ENCODE data around the gene HERC2. TPM values are rescaled to one million over a fixed set of nuclear protein-coding genes. Genes with fewer than 3 reads are reported as not detected.
A peak's percentile ranks its signal among the peaks of the same experiment; 100 is the strongest.

HERC2 gene
- total RNA-seq, 1 experiment from 2014 or later: 40.0 TPM

DNA sequence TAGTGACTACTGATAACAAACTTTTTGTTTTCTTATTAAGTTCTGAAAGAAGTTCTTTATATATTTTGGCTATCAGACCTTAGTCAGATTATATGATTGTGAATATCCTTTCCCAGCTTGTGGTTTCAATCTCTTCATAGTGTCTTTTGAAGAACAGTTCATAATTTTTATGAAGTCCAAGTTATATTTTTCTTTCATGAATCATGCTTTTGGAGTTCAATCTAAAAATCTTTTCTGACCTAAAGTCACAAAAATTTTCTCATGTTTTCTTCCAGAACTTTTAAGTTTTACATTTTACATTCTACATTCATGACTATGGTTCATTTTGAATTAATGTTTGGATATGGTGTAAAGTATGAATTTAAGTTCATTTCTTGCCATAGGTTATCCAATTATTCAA, 188.7 kb downstream of the HERC2 start:
- no peak overlapping the region for H3K4me3 ChIP-seq

DNA sequence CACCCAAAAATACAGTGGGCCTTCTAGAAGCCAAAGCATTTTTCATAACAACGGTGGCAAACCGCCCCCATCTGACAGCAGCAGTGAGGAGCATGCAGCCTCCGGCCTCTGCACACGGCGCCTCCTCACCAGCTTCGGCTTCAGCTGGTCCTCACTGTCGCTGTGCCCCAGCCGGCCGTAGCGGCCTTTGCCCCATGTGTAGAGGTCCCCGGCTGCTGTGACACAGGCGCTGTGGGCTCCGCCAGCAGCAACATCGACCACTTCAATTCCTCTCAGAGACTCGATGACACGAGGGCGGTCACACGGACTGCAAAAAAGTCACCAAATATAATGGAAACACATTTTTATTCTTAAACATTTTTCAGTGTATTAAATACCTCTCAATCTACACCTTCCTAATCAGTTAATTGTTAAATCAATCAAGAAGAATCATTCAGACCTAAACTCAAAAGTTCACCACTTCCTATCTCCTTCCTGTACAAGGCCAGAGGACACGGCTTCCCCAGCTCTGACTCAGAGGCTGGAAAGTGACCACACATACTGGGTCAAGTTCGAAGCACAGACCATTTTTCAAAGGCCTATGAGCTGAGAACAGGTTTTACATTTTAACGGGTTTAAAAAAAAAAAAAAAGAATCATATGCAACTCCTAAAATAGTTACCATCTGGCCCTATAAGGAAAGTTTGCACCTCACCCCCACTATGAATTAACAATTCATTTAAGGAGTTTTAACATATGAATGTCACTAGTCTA, 189.3 kb downstream of the HERC2 start:
- no peaks in the 10 kb centered on the region for H3K9me3 ChIP-seq (replicated peaks)
- 0 out of 2 replicates have a peak, but pooled peaks cover 2% of the 10 kb centered on the region for H3K4me1 ChIP-seq (replicated peaks)
- peak in 1 of 2 experiments; percentile 28 for DNase-seq (ENCODE audit: low read depth in 1 of 2, low spot score in 2 of 2)
- no peak overlapping the region for H3K4me3 ChIP-seq
- peaks cover 57% of the 10 kb centered on the region for H3K36me3 ChIP-seq
- H3K27ac ChIP-seq: no peak overlapping the region
- no peaks in the 10 kb centered on the region for H3K27me3 ChIP-seq (replicated peaks)

More for the DNA sequence above, 188.7 kb downstream of the HERC2 start:
- peaks cover 51% of the 10 kb centered on the region for H3K36me3 ChIP-seq
- H3K27me3 ChIP-seq (replicated peaks): no peaks in the 10 kb centered on the region
- 0 out of 2 replicates have a peak, but pooled peaks cover 2% of the 10 kb centered on the region for H3K4me1 ChIP-seq (replicated peaks)
- H3K9me3 ChIP-seq (replicated peaks): no peaks in the 10 kb centered on the region
- no peak for DNase-seq (ENCODE audit: low read depth in 1 of 2, low spot score in 2 of 2)
- H3K27ac ChIP-seq: no peak overlapping the region

DNA sequence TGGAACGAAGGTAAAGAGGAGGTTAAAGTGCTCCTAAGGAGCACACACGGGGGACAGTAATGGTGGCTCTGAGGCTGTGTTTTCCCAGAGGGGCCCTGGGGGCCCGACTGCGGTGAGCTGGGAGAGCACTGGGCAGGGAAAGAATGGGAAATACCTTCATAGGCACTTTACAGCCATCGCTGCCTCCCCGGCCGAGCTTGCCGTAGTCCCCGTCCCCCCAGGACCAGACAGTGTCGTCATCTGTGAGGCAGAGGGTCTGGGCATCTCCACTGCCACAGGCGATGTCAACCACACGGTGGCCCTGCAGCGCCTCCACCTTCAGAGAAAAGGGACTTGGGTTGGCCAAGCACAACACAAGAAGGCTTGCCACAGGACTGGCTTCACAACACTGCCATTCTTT, 190.0 kb downstream of the HERC2 start:
- 0 out of 2 replicates have a peak, but pooled peaks cover 2% of the 10 kb centered on the region for H3K4me1 ChIP-seq (replicated peaks)
- H3K4me3 ChIP-seq: no peak overlapping the region
- no peaks in the 10 kb centered on the region for H3K9me3 ChIP-seq (replicated peaks)
- peak in 1 of 2 experiments; percentile 18 for DNase-seq (ENCODE audit: low read depth in 1 of 2, low spot score in 2 of 2)
- no peaks in the 10 kb centered on the region for H3K27me3 ChIP-seq (replicated peaks)
- H3K27ac ChIP-seq: no peak overlapping the region
- peaks cover 62% of the 10 kb centered on the region for H3K36me3 ChIP-seq

DNA sequence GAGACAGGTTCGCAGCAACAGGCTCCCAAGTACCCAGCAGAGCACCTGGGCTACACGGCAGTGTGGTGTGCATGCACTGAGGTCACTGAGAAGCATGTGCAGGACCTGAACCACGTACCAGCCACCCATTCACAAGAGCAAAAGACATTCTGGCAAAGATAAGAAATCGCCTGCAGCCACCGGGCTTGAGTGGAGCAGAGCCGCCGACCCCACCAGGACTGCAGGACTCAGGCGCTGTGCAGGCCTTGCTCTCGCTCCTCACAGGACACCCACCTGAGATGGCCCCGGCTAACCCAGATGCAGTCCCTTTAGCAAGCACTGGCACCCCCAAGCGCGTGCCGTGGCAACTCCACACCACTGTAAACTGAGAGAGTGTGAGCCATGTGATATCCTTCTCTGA, 190.6 kb downstream of the HERC2 start:
- no peak for DNase-seq (ENCODE audit: low read depth in 1 of 2, low spot score in 2 of 2)
- no peak overlapping the region for H3K4me3 ChIP-seq
- H3K4me1 ChIP-seq (replicated peaks): 0 out of 2 replicates have a peak, but pooled peaks cover 2% of the 10 kb centered on the region
- H3K9me3 ChIP-seq (replicated peaks): no peaks in the 10 kb centered on the region
- peaks cover 63% of the 10 kb centered on the region for H3K36me3 ChIP-seq
- no peak overlapping the region for H3K27ac ChIP-seq
- no peaks in the 10 kb centered on the region for H3K27me3 ChIP-seq (replicated peaks)

DNA sequence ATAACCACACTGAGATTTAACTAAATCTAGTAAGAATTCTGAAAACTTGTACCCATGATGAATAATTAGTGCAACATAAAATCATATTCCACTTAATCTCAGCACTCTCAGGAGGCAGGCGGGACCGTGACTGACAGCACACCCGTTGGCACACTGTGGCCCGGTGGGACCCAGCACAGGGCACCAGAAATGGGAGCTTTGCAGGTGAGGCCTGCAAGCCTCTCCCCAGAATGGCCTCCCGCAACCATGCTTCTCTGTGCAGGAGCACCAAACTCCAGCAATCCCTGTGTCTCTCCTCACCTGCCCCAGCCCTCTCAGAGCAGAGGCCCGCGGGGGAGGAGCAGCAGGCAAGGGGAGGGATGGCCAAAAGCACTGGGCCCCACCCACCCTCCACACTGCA, 191.3 kb downstream of the HERC2 start:
- Histone ChIP-seq H3K36me3 (peaks cover 71% of the 10 kb centered on the region), H3K4me3 (no peak overlapping the region), H3K27ac (no peak overlapping the region), H3K9me3 (replicated peaks) (no peaks in the 10 kb centered on the region), H3K27me3 (replicated peaks) (no peaks in the 10 kb centered on the region), H3K4me1 (replicated peaks) (0 out of 2 replicates have a peak, but pooled peaks cover 2% of the 10 kb centered on the region)
- DNase-seq (ENCODE audit: low read depth in 1 of 2, low spot score in 2 of 2): no peak

DNA sequence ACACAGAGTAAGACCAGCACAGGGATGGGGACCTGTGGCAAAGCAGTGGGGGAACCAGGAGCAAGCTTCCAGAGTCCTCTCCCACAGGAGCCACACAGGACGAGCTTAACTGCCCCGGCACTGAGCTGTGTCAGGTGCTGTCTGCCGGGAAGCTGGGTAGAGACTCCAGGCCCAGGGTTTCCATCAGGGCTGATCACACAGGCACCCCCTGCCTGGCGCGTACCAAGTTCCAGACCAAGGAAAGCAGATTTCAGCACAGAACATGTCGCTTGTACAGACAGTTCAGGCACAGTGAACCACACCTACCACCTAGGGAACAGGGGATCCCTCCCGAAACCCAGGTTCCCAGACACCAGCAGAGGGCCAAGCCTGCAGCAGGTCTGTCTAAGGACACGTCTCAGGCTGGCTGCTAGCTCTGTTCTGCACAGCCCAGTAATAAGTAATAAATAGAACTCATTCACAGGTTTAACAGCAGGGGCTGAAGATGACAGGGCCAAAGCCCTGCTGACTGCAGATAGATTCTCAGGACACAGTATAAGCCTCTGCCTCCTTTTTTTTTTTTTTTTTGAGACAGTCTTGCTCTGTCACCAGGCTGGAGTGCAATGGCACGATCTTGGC, 192.6 kb downstream of the HERC2 start:
- no peaks in the 10 kb centered on the region for H3K9me3 ChIP-seq (replicated peaks)
- H3K4me3 ChIP-seq: no peak overlapping the region
- H3K36me3 ChIP-seq: peaks cover 81% of the 10 kb centered on the region
- DNase-seq (ENCODE audit: low read depth in 1 of 2, low spot score in 2 of 2): no peak
- 0 out of 2 replicates have a peak, but pooled peaks cover 2% of the 10 kb centered on the region for H3K4me1 ChIP-seq (replicated peaks)
- H3K27me3 ChIP-seq (replicated peaks): no peaks in the 10 kb centered on the region
- no peak overlapping the region for H3K27ac ChIP-seq

DNA sequence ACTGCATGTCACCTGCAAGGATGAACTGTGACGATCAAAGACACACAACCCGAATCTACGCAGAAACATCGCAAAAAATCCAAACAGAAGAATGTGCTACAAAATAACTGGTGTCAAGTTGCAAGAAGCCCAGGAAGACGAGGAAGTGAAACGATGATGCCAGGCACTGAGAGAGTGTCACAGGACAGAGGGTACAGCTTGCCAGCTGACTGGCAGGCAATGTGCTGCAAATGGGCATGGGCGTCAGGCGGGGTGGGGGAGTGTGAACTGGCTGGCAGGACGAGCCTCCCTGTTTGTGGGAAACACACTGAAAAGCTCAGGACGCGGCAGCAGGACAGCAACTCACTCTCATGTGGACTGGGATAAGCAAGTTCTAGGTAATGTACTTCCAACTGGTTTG, 193.9 kb downstream of the HERC2 start:
- Histone ChIP-seq H3K9me3 (replicated peaks) (no peaks in the 10 kb centered on the region), H3K36me3 (peaks cover 80% of the 10 kb centered on the region), H3K4me1 (replicated peaks) (no peaks in the 10 kb centered on the region), H3K27ac (no peak overlapping the region), H3K27me3 (replicated peaks) (no peaks in the 10 kb centered on the region), H3K4me3 (no peak overlapping the region)
- no peak for DNase-seq (ENCODE audit: low read depth in 1 of 2, low spot score in 2 of 2)

DNA sequence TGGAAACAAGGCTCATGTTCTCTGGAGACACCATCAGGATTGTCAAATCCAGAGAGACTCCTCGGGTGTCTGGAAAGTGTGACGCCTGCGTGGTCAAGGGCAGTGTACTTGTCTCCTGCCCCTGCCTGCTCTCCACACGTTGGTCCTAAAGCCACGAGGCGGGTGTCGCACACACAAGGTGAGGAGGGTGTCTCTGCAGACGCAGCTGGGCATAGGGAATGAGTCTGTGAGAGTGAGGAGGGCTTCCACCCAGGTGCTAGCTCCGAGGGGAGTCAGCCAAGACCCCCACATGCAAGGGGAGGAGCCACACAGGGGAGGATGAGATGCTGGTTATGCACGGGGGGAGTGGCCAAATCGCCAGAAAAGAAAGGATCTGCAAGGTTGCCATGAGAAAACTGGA, 194.9 kb downstream of the HERC2 start:
- Histone ChIP-seq H3K4me3 (no peak overlapping the region), H3K27me3 (replicated peaks) (no peaks in the 10 kb centered on the region), H3K4me1 (replicated peaks) (no peaks in the 10 kb centered on the region), H3K9me3 (replicated peaks) (no peaks in the 10 kb centered on the region), H3K36me3 (peaks cover 83% of the 10 kb centered on the region), H3K27ac (no peak overlapping the region)
- no peak for DNase-seq (ENCODE audit: low read depth in 1 of 2, low spot score in 2 of 2)

DNA sequence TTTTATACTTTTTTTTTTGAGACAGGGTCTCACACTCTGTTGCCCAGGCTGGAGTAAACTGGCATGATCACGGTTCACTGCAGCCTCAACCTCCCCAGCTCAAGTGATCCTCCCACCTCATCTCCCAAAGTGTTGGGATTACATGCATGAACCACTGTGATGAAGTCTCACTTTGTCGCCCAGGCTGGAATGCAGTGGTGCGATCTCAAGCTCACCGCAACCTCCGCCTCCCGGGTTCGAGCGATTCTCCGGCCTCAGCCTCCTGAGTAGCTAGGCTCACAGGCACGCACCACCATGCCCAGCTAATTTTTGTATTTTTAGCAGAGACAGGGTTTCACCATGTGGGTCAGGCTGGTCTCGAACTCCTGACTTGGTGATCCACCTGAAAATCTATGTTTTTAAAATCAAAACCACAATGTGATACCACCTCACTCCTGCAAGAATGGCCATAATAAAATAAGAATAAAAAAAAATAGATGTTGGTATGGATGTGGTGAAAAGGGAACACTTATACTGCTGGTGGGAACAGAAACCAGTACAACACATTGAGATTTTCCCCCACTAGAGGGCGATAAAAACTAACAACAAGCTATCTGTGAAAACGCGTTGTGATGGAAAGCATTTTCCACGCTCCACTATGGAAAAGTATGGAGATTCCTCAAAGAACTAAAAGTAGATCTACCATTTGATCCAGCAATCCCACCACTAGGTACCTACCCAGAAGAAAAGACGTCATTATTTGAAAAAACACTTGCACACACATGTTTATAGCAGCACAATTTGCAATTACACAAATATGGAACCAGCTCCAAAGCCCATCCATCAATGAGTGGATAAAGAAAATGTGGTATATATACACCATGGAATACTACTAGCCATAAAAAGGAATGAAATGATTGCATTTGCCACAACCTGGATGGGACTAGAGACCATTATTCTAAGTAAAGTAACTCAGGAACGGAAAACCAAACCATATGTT, 196.0 kb downstream of the HERC2 start:
- H3K4me1 ChIP-seq (replicated peaks): no peaks in the 10 kb centered on the region
- no peak overlapping the region for H3K27ac ChIP-seq
- H3K9me3 ChIP-seq (replicated peaks): no peaks in the 10 kb centered on the region
- H3K36me3 ChIP-seq: peaks cover 78% of the 10 kb centered on the region
- H3K4me3 ChIP-seq: no peak overlapping the region
- DNase-seq (ENCODE audit: low read depth in 1 of 2, low spot score in 2 of 2): peak in 1 of 2 experiments; percentile 25
- no peaks in the 10 kb centered on the region for H3K27me3 ChIP-seq (replicated peaks)

DNA sequence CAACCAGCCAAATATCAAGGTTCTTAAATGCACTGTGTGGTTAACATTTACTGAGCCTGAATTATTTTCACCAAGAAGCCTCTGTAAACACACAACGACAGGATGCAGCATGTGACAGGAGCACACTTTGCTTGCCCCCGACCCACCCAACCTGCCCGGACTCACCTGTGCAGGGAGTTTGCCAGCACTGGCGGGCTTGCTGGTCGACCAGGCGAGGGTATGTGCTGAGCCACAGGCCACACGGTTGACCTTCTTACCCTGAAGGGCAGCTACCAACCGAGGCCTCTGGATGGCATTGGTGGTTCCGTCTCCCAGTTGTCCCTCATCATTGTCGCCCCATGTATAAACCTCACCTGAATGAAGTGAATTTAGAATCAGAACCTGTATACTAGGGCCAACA, 197.1 kb downstream of the HERC2 start:
- H3K36me3 ChIP-seq: peaks cover 79% of the 10 kb centered on the region
- H3K27ac ChIP-seq: no peak overlapping the region
- H3K9me3 ChIP-seq (replicated peaks): no peaks in the 10 kb centered on the region
- no peak for DNase-seq (ENCODE audit: low read depth in 1 of 2, low spot score in 2 of 2)
- no peaks in the 10 kb centered on the region for H3K27me3 ChIP-seq (replicated peaks)
- H3K4me1 ChIP-seq (replicated peaks): no peaks in the 10 kb centered on the region
- no peak overlapping the region for H3K4me3 ChIP-seq

DNA sequence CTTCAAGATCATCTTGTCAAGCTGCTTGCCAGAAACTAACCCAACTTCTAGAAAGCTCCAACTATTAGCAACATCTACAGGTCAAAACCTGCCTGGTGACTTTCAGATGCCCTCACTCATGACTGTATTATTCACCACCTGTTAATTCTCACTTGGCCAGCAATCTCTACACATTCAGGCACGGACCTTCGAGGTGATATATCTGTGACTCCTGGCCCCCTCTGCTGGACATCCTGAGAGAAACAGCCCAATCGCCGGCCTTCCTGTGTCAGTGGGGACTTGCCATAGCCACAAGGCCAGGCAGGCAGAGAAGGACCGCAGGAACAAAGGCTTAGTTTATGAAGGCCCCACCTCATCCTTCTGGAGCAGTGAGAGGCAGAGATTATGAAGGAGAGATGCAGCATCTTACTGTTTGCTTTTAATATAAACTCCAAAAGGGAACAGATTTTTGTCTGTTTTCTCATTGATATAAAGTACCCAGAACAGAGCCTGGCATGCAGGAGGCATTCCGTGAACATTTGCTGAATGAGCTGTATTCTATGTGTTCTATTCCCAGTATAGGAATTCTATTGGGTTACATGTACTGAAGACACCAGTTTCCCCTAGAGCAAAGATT, 198.5 kb downstream of the HERC2 start:
- Histone ChIP-seq H3K27ac (no peak overlapping the region), H3K4me1 (replicated peaks) (no peaks in the 10 kb centered on the region), H3K27me3 (replicated peaks) (no peaks in the 10 kb centered on the region), H3K9me3 (replicated peaks) (no peaks in the 10 kb centered on the region), H3K4me3 (no peak overlapping the region), H3K36me3 (peaks cover 81% of the 10 kb centered on the region)
- peak; percentile 58 to 72 for DNase-seq (ENCODE audit: low read depth in 1 of 2, low spot score in 2 of 2)

DNA sequence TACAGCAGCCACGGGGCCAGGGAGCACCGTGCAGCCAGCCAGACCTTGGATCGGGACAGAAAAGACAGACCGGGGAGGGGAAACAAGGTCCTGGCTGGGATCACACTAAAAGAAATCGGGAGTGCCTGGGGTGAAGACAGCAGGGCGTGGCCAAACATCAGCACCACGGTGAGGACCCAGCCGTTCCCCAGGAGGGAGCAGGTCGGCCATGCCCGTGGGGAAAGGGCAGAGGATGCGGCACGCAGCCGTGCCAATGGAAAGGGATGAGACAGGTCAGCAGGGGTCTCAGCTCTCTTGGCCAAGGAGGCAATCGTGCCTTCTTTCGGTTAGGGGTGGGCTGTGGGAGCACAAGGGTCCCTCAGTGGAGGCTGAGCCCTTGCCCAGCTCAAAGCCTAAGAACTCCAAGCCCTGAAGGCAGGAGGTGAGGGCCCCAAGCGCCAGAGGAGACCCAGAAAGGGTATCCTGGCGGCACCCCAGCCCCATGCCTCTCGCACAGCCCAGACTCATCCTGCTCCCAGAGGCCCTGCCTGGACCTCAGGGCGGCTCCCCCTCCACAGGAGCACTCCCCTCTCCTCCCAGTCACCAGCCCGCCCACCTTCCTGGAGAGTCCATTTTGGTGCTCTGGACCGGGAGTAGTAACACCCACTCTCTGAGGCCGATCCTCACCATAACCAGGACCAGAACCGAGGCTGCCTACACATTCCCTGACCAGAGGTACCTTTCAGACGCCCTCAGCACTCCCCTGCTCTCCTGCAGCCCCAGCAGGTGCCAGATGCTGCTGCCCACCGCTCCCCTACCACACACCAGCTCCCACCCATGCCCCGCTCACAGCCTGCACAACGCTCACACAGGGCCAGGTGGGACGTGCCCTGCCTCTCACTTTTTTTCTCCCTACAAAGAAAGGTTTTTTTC, 199.7 kb downstream of the HERC2 start:
- Histone ChIP-seq H3K4me1 (replicated peaks) (no peaks in the 10 kb centered on the region), H3K27me3 (replicated peaks) (no peaks in the 10 kb centered on the region), H3K36me3 (peaks cover 83% of the 10 kb centered on the region), H3K9me3 (replicated peaks) (no peaks in the 10 kb centered on the region), H3K4me3 (no peak overlapping the region), H3K27ac (no peak overlapping the region)
- DNase-seq (ENCODE audit: low read depth in 1 of 2, low spot score in 2 of 2): no peak

Data from SJSA1 (cell line).